Measurements from ENCODE around the gene CTNND2. TPM values are rescaled to one million over a fixed set of nuclear protein-coding genes. Genes with fewer than 3 reads are reported as not detected.

Gene CTNND2
- total RNA-seq, 1 experiment from 2014 or later = 7.0 TPM

GRCh38 chr5:10964806-10965205, 939.4 kb downstream of the CTNND2 start:
- H4K91ac ChIP-seq (ENCODE audit: insufficient read length, low read depth, low read length) = no peak overlapping the region

More at GRCh38 chr5:10964806-10965205, 939.4 kb downstream of the CTNND2 start:
- Histone ChIP-seq H3K4ac (ENCODE audit: low read depth, low read length) (no peak overlapping the region), H3K9ac (ENCODE audit: extremely low read depth, insufficient read length, low read length) (no peak overlapping the region), H3K27ac (ENCODE audit: insufficient read length, low read depth, low read length) (no peak overlapping the region), H3K23me2 (ENCODE audit: insufficient read length, low read depth, low read length, poor library complexity, severe bottlenecking) (no peaks in the 10 kb centered on the region), H3K79me2 (ENCODE audit: insufficient read depth, low read length) (no peaks in the 10 kb centered on the region), H3K4me1 (ENCODE audit: insufficient read depth, low read length) (peaks cover 5% of the 10 kb centered on the region), H2BK15ac (ENCODE audit: low read depth, low read length) (no peak overlapping the region), H4K5ac (ENCODE audit: insufficient read length, low read depth, low read length) (no peak overlapping the region), H3K56ac (ENCODE audit: insufficient read length, low read depth, low read length) (no peak overlapping the region), H2BK120ac (ENCODE audit: low read depth, low read length, poor library complexity, severe bottlenecking) (no peak overlapping the region), H3K79me1 (ENCODE audit: insufficient read depth, low read depth, low read length, poor library complexity, severe bottlenecking) (no peaks in the 10 kb centered on the region), H3K14ac (ENCODE audit: insufficient read depth, low read length) (no peak overlapping the region), H2AFZ (ENCODE audit: low read length) (no peak overlapping the region), H2BK20ac (ENCODE audit: low read depth, low read length, poor library complexity, severe bottlenecking) (no peak overlapping the region), H3K18ac (ENCODE audit: insufficient read length, low read depth, low read length) (no peak overlapping the region), H3K23ac (ENCODE audit: insufficient read length, low read depth, low read length) (no peak overlapping the region), H2AK5ac (ENCODE audit: insufficient read length, low read length) (no peak overlapping the region), H3K9me3 (ENCODE audit: control insufficient read depth, low read depth, low read length) (no peaks in the 10 kb centered on the region), H2BK12ac (ENCODE audit: insufficient read length, low read depth, low read length) (no peak overlapping the region), H2BK5ac (ENCODE audit: insufficient read length, low read length) (no peak overlapping the region), H3T11ph (ENCODE audit: low read length) (no peak overlapping the region), H4K8ac (replicated peaks; ENCODE audit: insufficient read length, low read depth, low read length) (no peak overlapping the region), H3K4me2 (ENCODE audit: insufficient read depth, insufficient read length, low read length) (no peak overlapping the region), H4K20me1 (ENCODE audit: control insufficient read depth, insufficient read depth, insufficient read length) (no peaks in the 10 kb centered on the region), H3K27me3 (ENCODE audit: insufficient read depth, low read length) (no peaks in the 10 kb centered on the region)
- Mint-ChIP-seq H3K4me1 (peaks cover 3 to 8% of the 10 kb centered on the region in 2 experiments; a peak in 3 of 4 replicates), H3K36me3 (ENCODE audit: insufficient read depth in 1 of 3, low read depth in 3 of 3) (peaks cover 0 to 3% (median 1%) of the 10 kb centered on the region in 3 experiments; a peak in 3 of 7 replicates), H3K27ac (no peak overlapping the region), H3K9me3 (peaks cover 3 to 5% of the 10 kb centered on the region in 2 experiments), H3K27me3 (ENCODE audit: low read depth) (no peaks in the 10 kb centered on the region), H3K4me3 (no peak overlapping the region)
- no peak for DNase-seq
- whole genome bisulfite sequencing (ENCODE audit: extremely low coverage, insufficient read length, low lambda C conversion rate) = no CpG with 5 or more reads among the region's 6 CpGs
- no peak for TF ChIP-seq CTCF (conservative IDR thresholded peaks at IDR 0.05)
